Right cardiac atrium (tissue), 5 donors: ENCODE results near the gene MED16. TPM values are rescaled to one million over a fixed set of nuclear protein-coding genes. Genes with fewer than 3 reads are reported as not detected.
A peak's percentile ranks its signal among the peaks of the same experiment; 100 is the strongest.
"Not testable (repeated sequence)": the region's sequence is repeated elsewhere in the genome, so short reads cannot be mapped to it uniquely, and the experiment has no call there.

Experiments used
- ATAC-seq, 2 donors: fragments of 200-7000 bp; cut with Tn5 transposase; one replicate each; pipeline versions ENCODE4 v1.8.0 to v1.9.1; 2020; ENCODE audit warnings: moderate library complexity in 2 of 2, mild to moderate bottlenecking in 1 of 2
- DNase-seq, 3 donors: peaks; one replicate each; pipeline ENCODE4 v3.0.0-alpha.2; 2020
- H3K27ac ChIP-seq: one replicate; pipeline ENCODE4 v1.5.1; 2013; ENCODE audit warnings: mild to moderate bottlenecking, low read length, control low read depth, moderate library complexity
- H3K27me3 ChIP-seq: one replicate; pipeline ENCODE4 v1.6.1; 2013; ENCODE audit not compliant: control insufficient read depth, insufficient read depth
- H3K4me1 ChIP-seq: one replicate; pipeline ENCODE4 v1.6.1; 2013; ENCODE audit warnings: low read length; ENCODE audit not compliant: control insufficient read depth, insufficient read depth
- H3K4me3 ChIP-seq: one replicate; pipeline ENCODE4 v1.5.1; 2013; ENCODE audit warnings: low read length, control low read depth
- H3K9me3 ChIP-seq: one replicate; pipeline ENCODE4 v1.6.1; 2013; ENCODE audit warnings: low read length; ENCODE audit not compliant: control insufficient read depth
- WGBS: extraction: QIAGEN DNeasy Blood & Tissue Kit; methylation state at CpG from one replicate; pipeline ENCODE4 v1.1.7; 2013; 5-methylcytosine and 5-hydroxymethylcytosine counted together
- intact Hi-C, 4 donors: fragments of 100-400 bp; cut with DNase I; formaldehyde crosslinking; loops; one replicate each; pipeline versions ENCODE4 v1.11.0 to v1.14.0; 2022 to 2023
- polyA plus RNA-seq: library from polyadenylated mRNA; stranded (reverse); fragments of 200-250 nt; gene quantifications from one replicate; pipeline ENCODE4 v1.2.3, GENCODE V29; 2013
- total RNA-seq, 4 donors: library from RNA; stranded (reverse); fragmentation: NEBNext Ultra II Directional; extraction: Animal tissue kit (Norgen Biotek cat#: 25700); gene quantifications; one replicate each; pipeline ENCODE4 v1.2.1, GENCODE V29; 2021
- donor health status: healthy with polysubstance abuse.
- donor health status: DM: no; HTN: yes; CAD: no.
- donor health status: DM: no; HTN: no; CAD: no.
- donor health status: DM: no; HTN: yes; CAD: no; lungs with severe emphysema.
- donor health status: DM: yes; HTN: yes; CAD: no.

MED16 gene
- total and polyA plus RNA-seq, 5 donors = 21.3 to 28.4 (median 25.0) TPM

GRCh38 chr19:855142-855541 lies 37.8 kb downstream of the MED16 start:
- 87% methylated on average over 12 of the region's 12 CpGs for WGBS
- intact Hi-C loops = loop anchor here in 3 of 4 donors (5.0 to 10.0 kb wide), 5 partner anchors 50 to 88 kb away; partner anchors contain the start of gene KISS1R (in 1 of the 3)
- ATAC-seq (no peak), DNase-seq (peak in 1 of 3 donors; percentile 40)
- H3K4me1 ChIP-seq = no peaks in the 10 kb centered on the region
- no peak overlapping the region for H3K27ac ChIP-seq
- H3K4me3 ChIP-seq = no peak overlapping the region
- H3K9me3 ChIP-seq = no peaks in the 10 kb centered on the region
- no peaks in the 10 kb centered on the region for H3K27me3 ChIP-seq

- Histone ChIP-seq H3K27ac (no peak overlapping the region), H3K4me3 (no peak overlapping the region), H3K9me3 (no peaks in the 10 kb centered on the region), H3K27me3 (no peaks in the 10 kb centered on the region), H3K4me1 (no peaks in the 10 kb centered on the region)
- ATAC-seq (no peak), DNase-seq (no peak)
- intact Hi-C loops = loop anchor here in 2 of 4 donors (10.0 kb wide), 2 partner anchors 50 to 80 kb away; no protein-coding TSS in a partner anchor
- WGBS = 79% methylated on average over 6 of the region's 6 CpGs
Observed at GRCh38 chr19:854549-854948, 38.4 kb downstream of the MED16 start.

DNA sequence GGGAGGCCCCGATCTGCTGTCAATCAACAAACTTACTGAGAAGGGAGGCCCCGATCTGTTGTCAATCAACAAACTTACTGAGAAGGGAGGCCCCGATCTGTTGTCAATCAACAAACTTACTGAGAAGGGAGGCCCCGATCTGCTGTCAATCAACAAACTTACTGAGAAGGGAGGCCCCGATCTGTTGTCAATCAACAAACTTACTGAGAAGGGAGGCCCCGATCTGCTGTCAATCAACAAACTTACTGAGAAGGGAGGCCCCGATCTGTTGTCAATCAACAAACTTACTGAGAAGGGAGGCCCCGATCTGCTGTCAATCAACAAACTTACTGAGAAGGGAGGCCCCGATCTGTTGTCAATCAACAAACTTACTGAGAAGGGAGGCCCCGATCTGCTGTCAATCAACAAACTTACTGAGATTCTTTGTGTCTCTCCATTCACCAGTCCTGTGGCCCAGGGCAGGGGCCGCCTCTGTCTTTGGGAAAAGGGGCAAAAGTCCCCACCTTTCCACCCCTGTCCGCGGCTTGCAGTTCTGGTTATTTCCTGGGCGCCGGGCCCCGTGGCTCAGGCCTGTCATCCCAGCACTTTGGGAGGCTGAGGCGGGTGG lies 39.3 kb downstream of the MED16 start:
- WGBS = 81% methylated on average over 12 of the region's 17 CpGs
- not testable (repeated sequence) for ATAC-seq, H3K9me3 ChIP-seq, H3K4me3 ChIP-seq, H3K27me3 ChIP-seq, H3K27ac ChIP-seq, H3K4me1 ChIP-seq
- intact Hi-C loops = loop anchor here in 2 of 4 donors (10.0 kb wide), 2 partner anchors 49 to 79 kb away; no protein-coding TSS in a partner anchor
- DNase-seq = peak in 2 of 3 donors; percentile 44 to 50

GRCh38 chr19:853014-853585 lies 39.9 kb downstream of the MED16 start:
- no peaks in the 10 kb centered on the region for H3K27me3 ChIP-seq
- no peaks in the 10 kb centered on the region for H3K4me1 ChIP-seq
- 31% methylated on average over 67 of the region's 67 CpGs for WGBS
- no peak overlapping the region for H3K4me3 ChIP-seq
- H3K9me3 ChIP-seq = no peaks in the 10 kb centered on the region
- DNase-seq (peak in 1 of 3 donors; percentile 38), ATAC-seq (no peak)
- no peak overlapping the region for H3K27ac ChIP-seq
- intact Hi-C loops = loop anchor here in 2 of 4 donors (10.0 kb wide), 2 partner anchors 48 to 78 kb away; no protein-coding TSS in a partner anchor

- Histone ChIP-seq H3K9me3 (no peaks in the 10 kb centered on the region), H3K4me3 (no peak within 1 kb of the TSS), H3K27ac (peak within 1 kb of the TSS; percentile 34), H3K27me3 (no peaks in the 10 kb centered on the region), H3K4me1 (no peaks in the 10 kb centered on the region)
- intact Hi-C loops = loop anchor here in 2 of 4 donors (10.0 kb wide), 2 partner anchors 48 to 78 kb away; no protein-coding TSS in a partner anchor
- ATAC-seq (no peak), DNase-seq (peak in 2 of 3 donors; percentile 63 to 72)
- 64% methylated on average over 55 of the region's 55 CpGs for WGBS
Observed at GRCh38 chr19:852136-853013, 40.6 kb downstream of the MED16 start, which contains the start of gene ELANE. TSS of gene ELANE (plus strand) at chr19:852303. CDS start at chr19:852329, 26 bp downstream.

GRCh38 chr19:850979-851335 lies 42.0 kb downstream of the MED16 start:
- no peaks in the 10 kb centered on the region for H3K27me3 ChIP-seq
- DNase-seq (peak in 1 of 3 donors; percentile 31), ATAC-seq (no peak)
- no peaks in the 10 kb centered on the region for H3K9me3 ChIP-seq
- H3K27ac ChIP-seq = peak overlapping the region; percentile 34
- no peak overlapping the region for H3K4me3 ChIP-seq
- WGBS = 30% methylated on average over 13 of the region's 13 CpGs
- intact Hi-C loops = loop anchor here in 2 of 4 donors (10.0 kb wide), 2 partner anchors 46 to 76 kb away; no protein-coding TSS in a partner anchor
- no peaks in the 10 kb centered on the region for H3K4me1 ChIP-seq

DNA sequence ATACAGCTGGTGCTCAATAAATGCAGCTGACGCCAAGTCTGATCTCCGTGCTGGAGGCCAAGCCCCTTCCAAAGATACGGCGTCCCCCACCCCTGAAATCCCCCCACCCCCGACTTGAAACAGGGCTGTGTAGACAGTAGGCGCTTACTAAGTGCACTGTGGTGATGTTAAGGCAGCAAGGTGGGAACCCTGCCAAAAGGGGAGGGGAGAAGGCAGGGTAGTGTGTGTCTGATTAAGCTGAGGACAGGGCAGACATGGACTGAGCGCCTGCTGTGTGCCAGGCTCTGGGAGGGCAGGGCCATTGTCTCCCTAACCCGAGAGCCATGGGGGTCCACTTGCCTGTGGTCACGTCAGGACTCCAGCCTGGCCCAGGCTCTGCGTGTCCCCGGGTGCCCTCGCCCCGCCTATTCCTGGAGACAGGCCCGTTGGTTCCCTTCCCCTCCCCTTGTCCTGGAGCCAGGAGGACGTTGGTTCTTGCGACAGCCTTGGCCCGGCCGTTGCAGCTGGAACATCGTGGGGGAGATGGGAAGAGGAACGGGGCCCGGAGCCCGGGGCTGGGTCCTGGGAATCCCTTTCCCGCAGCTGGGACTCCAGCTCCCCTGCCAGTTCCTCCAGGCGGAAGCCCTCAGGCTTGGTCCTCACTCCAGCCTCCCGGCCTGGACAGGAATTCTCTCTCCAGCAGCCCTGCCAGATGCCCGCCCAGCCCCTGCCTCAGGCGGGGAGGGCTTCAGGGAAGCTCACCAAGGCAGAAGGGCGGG lies 42.6 kb downstream of the MED16 start:
- Histone ChIP-seq H3K4me1 (no peaks in the 10 kb centered on the region), H3K4me3 (no peak overlapping the region), H3K27ac (peak overlapping the region; percentile 34), H3K27me3 (no peaks in the 10 kb centered on the region), H3K9me3 (no peaks in the 10 kb centered on the region)
- 17% methylated on average over 28 of the region's 28 CpGs for WGBS
- ATAC-seq (peak; percentile 90 to 91), DNase-seq (peak; percentile 96 to 98 (median 97))
- intact Hi-C loops = loop anchor here in 2 of 4 donors (10.0 kb wide), 2 partner anchors 46 to 76 kb away; no protein-coding TSS in a partner anchor

DNA sequence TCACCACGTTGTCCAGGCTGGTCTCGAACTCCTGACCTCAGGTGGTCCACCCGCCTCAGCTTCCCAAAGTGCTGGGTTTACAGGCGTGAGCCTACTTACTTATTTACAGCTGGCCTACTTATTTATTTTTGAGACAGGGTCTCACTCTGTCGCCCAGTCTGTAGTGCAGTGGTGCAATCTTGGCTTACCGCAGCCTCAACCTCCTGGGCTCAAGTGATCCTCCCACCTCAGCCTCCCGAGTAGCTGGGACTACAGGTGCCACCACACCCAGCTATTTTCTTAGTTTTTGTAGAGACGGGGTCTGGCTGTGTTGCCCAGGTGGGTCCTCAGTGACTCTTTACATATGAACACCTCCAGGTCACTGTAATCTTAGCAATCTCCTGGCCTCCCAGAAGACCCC lies 43.8 kb downstream of the MED16 start:
- H3K4me3 ChIP-seq, H3K27ac ChIP-seq, H3K27me3 ChIP-seq, H3K9me3 ChIP-seq, ATAC-seq, DNase-seq, H3K4me1 ChIP-seq, intact Hi-C loops: not testable (repeated sequence)
- WGBS = 84% methylated on average over 8 of the region's 8 CpGs

- intact Hi-C loops = no loop called here
- ATAC-seq (peak; percentile 4 to 20), DNase-seq (peak; percentile 62 to 80 (median 80))
- Histone ChIP-seq H3K4me3 (no peak overlapping the region), H3K4me1 (no peaks in the 10 kb centered on the region), H3K27ac (no peak overlapping the region), H3K27me3 (no peaks in the 10 kb centered on the region), H3K9me3 (no peaks in the 10 kb centered on the region)
- 47% methylated on average over 12 of the region's 12 CpGs for WGBS
Observed at GRCh38 chr19:848386-848921, 44.5 kb downstream of the MED16 start.
